Thymus (tissue), 11 donors: ENCODE results near the gene WDR7. TPM values are rescaled to one million over a fixed set of nuclear protein-coding genes. Genes with fewer than 3 reads are reported as not detected.

Experiments
- DNase-seq, 9 donors: peaks; one replicate each; pipeline ENCODE4 v3.0.0-alpha.2; 2013; ENCODE audit warnings: low spot score in 9 of 9, low read depth in 6 of 9, missing footprints in 1 of 9
- H3K27ac ChIP-seq, 2 donors: one replicate each; pipeline ENCODE4 v1.5.1; 2013; ENCODE audit warnings: control low read depth in 1 of 2, low read depth in 1 of 2, low read length in 1 of 2, mild to moderate bottlenecking in 1 of 2, moderate library complexity in 1 of 2
- H3K27me3 ChIP-seq, 2 donors: one replicate each; pipeline ENCODE4 v1.5.1; 2013; ENCODE audit warnings: low read length in 1 of 2; ENCODE audit not compliant: control insufficient read depth in 2 of 2, insufficient read depth in 1 of 2
- H3K36me3 ChIP-seq, 2 donors: one replicate each; pipeline ENCODE4 v1.5.1; 2013; ENCODE audit warnings: low read length in 1 of 2, mild to moderate bottlenecking in 1 of 2, moderate library complexity in 1 of 2; ENCODE audit not compliant: control insufficient read depth in 2 of 2, insufficient read depth in 2 of 2
- H3K4me1 ChIP-seq, 2 donors: one replicate each; pipeline ENCODE4 v1.5.1; 2013; ENCODE audit warnings: low read length in 2 of 2; ENCODE audit not compliant: control insufficient read depth in 2 of 2, insufficient read depth in 2 of 2
- H3K4me3 ChIP-seq, 2 donors: one replicate each; pipeline ENCODE4 v1.5.1; 2013; ENCODE audit warnings: low read length in 2 of 2, control low read depth in 1 of 2, mild to moderate bottlenecking in 1 of 2
- H3K9me3 ChIP-seq, 2 donors: one replicate each; pipeline ENCODE4 v1.5.1; 2013; ENCODE audit warnings: low read length in 1 of 2, mild to moderate bottlenecking in 1 of 2; ENCODE audit not compliant: control insufficient read depth in 2 of 2, insufficient read depth in 1 of 2
- WGBS: extraction: QIAGEN DNeasy Blood & Tissue Kit; methylation state at CpG from one replicate; pipeline ENCODE4 v1.1.7; 2013; 5-methylcytosine and 5-hydroxymethylcytosine counted together
- polyA plus RNA-seq: library from polyadenylated mRNA; stranded (reverse); fragments of 200-250 nt; gene quantifications from one replicate; pipeline ENCODE4 v1.2.3, GENCODE V29; 2013
- total RNA-seq: library from RNA; stranded (reverse); fragments of 120-200 nt; gene quantifications from one replicate; pipeline ENCODE4 v1.2.4, GENCODE V29; 2013
- donor health status: healthy.

WDR7 gene
- total and polyA plus RNA-seq, 2 donors: 9.0 to 20.5 TPM

DNA sequence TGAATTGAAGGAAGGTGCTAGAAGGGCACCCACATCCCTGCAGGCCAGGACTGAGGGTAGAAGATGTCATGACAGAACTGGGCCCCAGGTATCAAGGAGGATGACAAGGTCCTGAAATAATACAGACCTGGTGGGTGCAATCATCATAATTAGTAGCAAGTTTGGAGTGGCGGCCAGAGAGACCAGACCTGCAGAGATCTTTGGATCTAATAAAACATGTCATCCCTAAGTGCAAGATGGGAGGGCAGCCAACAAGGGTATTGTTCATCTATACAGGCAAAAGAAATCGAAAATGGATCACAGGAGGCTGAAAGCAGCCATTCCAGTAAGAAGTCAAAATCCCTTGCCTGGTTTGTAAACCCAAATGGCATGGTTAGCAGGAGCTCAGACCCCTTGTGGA is 384.4 kb downstream of the WDR7 start:
- no peak overlapping the region for H3K4me3 ChIP-seq
- WGBS: 96% methylated on average over 2 of the region's 2 CpGs
- no peak for DNase-seq

GRCh38 chr18:57038395-57038794 is 387.2 kb downstream of the WDR7 start:
- DNase-seq: no peak
- H3K36me3 ChIP-seq: no peaks in the 10 kb centered on the region
- no peak overlapping the region for H3K4me3 ChIP-seq
- 87% methylated on average over 6 of the region's 6 CpGs for WGBS
- H3K27me3 ChIP-seq: no peaks in the 10 kb centered on the region
- no peaks in the 10 kb centered on the region for H3K4me1 ChIP-seq
- no peak overlapping the region for H3K27ac ChIP-seq
- H3K9me3 ChIP-seq: no peaks in the 10 kb centered on the region

More for the DNA sequence above, 384.4 kb downstream of the WDR7 start:
- no peaks in the 10 kb centered on the region for H3K36me3 ChIP-seq
- H3K27ac ChIP-seq: no peak overlapping the region
- H3K9me3 ChIP-seq: no peaks in the 10 kb centered on the region
- no peaks in the 10 kb centered on the region for H3K4me1 ChIP-seq
- H3K27me3 ChIP-seq: no peaks in the 10 kb centered on the region

GRCh38 chr18:57040175-57040574 is 389.0 kb downstream of the WDR7 start:
- Histone ChIP-seq H3K27me3 (no peaks in the 10 kb centered on the region), H3K9me3 (no peaks in the 10 kb centered on the region), H3K27ac (no peak overlapping the region), H3K4me1 (no peaks in the 10 kb centered on the region), H3K4me3 (no peak overlapping the region), H3K36me3 (no peaks in the 10 kb centered on the region)
- no peak for DNase-seq
- 61% methylated on average over 3 of the region's 3 CpGs for WGBS

DNA sequence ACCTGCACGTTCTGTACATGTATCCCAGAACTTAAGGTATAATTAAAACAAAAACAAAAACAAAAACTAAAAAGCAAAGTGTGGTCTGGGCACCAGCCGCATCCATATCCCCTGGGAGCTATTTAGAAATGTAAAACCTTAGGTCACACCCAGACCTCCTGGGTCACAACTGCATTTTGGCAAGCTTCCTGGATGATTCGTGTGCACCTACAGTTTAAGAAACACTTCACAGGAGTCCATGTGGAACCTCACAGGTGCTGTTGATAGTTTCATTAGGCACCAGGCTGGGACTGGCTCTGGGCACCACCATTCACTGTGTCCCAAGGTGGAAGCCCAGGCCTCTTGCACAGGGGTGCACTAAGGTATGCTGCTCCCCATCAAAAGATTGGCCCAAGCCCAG is 392.1 kb downstream of the WDR7 start:
- no peaks in the 10 kb centered on the region for H3K4me1 ChIP-seq
- H3K27me3 ChIP-seq: no peaks in the 10 kb centered on the region
- DNase-seq: no peak
- no peak overlapping the region for H3K27ac ChIP-seq
- no peaks in the 10 kb centered on the region for H3K36me3 ChIP-seq
- H3K4me3 ChIP-seq: no peak overlapping the region
- no peaks in the 10 kb centered on the region for H3K9me3 ChIP-seq
- WGBS: 94% methylated on average over 3 of the region's 3 CpGs

DNA sequence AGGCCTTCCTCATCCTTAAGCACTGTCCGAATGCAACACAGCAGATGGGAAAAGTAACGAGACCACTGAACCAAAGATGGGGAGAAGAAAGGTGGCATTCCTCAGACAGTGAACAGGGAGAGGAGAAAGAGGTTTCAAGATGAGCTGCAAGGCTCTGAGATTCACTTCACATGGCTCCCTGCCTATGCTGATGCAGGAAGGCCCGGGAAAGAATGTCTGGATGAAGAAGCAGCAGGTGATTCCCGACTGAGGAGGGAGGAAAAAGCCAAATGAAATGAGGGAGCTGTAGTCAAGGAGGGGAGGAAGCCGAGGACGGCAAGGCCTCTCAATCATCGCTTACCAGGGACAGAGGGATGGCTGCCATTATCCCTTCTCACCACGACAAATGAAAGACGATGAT is 397.2 kb downstream of the WDR7 start:
- Histone ChIP-seq H3K27ac (no peak overlapping the region), H3K27me3 (no peaks in the 10 kb centered on the region), H3K9me3 (no peaks in the 10 kb centered on the region), H3K4me3 (no peak overlapping the region), H3K4me1 (peaks cover 0 to 2% of the 10 kb centered on the region in 2 donors), H3K36me3 (no peaks in the 10 kb centered on the region)
- WGBS: 88% methylated on average over 9 of the region's 9 CpGs
- DNase-seq: no peak

DNA sequence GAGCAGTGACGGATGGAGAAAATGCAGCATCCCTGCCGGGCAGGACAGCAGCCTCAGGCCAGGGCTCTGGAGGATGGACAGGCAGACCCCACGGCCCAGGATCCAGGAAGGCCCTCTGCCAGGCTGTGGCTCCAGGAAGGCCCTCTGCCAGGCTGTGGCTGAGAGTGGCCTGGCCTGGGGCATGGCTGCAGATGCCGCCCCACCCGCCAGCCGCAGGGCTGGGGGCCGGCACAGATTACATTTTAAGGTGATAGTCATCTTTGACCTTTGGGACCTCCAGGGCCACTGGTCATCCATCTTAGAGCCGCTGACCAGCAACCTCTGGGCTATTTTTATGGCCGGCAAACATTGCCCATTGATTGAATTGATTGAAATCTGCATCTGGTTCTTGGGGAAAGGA is 397.7 kb downstream of the WDR7 start:
- no peaks in the 10 kb centered on the region for H3K27me3 ChIP-seq
- H3K36me3 ChIP-seq: no peaks in the 10 kb centered on the region
- 84% methylated on average over 9 of the region's 9 CpGs for WGBS
- no peak for DNase-seq
- no peak overlapping the region for H3K27ac ChIP-seq
- no peaks in the 10 kb centered on the region for H3K9me3 ChIP-seq
- no peak overlapping the region for H3K4me3 ChIP-seq
- H3K4me1 ChIP-seq: peaks cover 0 to 2% of the 10 kb centered on the region in 2 donors

- H3K4me1 ChIP-seq: peaks cover 0 to 2% of the 10 kb centered on the region in 2 donors
- no peak for DNase-seq
- 83% methylated on average over 6 of the region's 6 CpGs for WGBS
- no peak overlapping the region for H3K4me3 ChIP-seq
- H3K27me3 ChIP-seq: no peaks in the 10 kb centered on the region
- H3K9me3 ChIP-seq: no peaks in the 10 kb centered on the region
- H3K36me3 ChIP-seq: no peaks in the 10 kb centered on the region
- H3K27ac ChIP-seq: no peak overlapping the region
These were observed 399.3 kb downstream of the WDR7 start for GRCh38 chr18:57050310-57050949.

- Histone ChIP-seq H3K4me3 (no peak overlapping the region), H3K4me1 (peaks cover 0 to 2% of the 10 kb centered on the region in 2 donors), H3K9me3 (no peaks in the 10 kb centered on the region), H3K27ac (no peak overlapping the region), H3K36me3 (no peaks in the 10 kb centered on the region), H3K27me3 (no peaks in the 10 kb centered on the region)
- DNase-seq: no peak
- WGBS: 78% methylated on average over 3 of the region's 3 CpGs
These were observed 400.0 kb downstream of the WDR7 start for GRCh38 chr18:57051021-57051656.

DNA sequence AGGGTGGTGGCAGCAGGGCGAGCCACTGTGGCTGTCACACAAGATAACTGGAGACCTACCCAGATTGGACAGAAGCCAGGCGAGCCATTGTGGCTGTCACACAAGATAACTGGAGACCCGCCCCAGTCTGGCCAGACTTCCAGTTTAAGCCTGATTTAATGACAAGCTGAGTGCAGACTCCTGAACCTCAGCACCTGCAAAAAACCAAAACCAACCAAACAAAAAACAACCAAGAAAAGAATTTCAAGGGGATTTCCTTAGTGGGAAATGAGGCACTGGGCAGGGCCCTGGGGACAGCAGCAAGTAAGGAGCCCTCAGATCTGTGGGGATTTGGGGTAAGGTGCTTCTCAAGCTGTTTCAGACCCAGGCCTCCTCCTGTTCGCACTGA is 400.5 kb downstream of the WDR7 start:
- Histone ChIP-seq H3K36me3 (no peaks in the 10 kb centered on the region), H3K4me1 (peaks cover 0 to 2% of the 10 kb centered on the region in 2 donors), H3K27ac (peak overlapping the region in 1 of 2 donors; percentile 32), H3K27me3 (no peaks in the 10 kb centered on the region), H3K4me3 (no peak overlapping the region), H3K9me3 (no peaks in the 10 kb centered on the region)
- 57% methylated on average over 4 of the region's 4 CpGs for WGBS
- peak in 1 of 9 donors; percentile 12 for DNase-seq
